Urinary bladder (tissue), 4 donors: ENCODE data around the gene CHKB. TPM values are rescaled to one million over a fixed set of nuclear protein-coding genes. Genes with fewer than 3 reads are reported as not detected.
"Not testable (repeated sequence)": the region's sequence is repeated elsewhere in the genome, so short reads cannot be mapped to it uniquely, and the experiment has no call there.

Experiments
- DNase-seq: peaks from one replicate; pipeline ENCODE4 v3.0.0-alpha.2; 2015; ENCODE audit errors: extremely low spot score
- H3K27ac ChIP-seq: one replicate; pipeline ENCODE4 v1.5.1; 2013; ENCODE audit warnings: low read depth, mild to moderate bottlenecking, moderate library complexity
- H3K36me3 ChIP-seq: one replicate; pipeline ENCODE4 v1.6.1; 2013; ENCODE audit warnings: mild to moderate bottlenecking, moderate library complexity; ENCODE audit not compliant: insufficient read depth
- H3K4me1 ChIP-seq: one replicate; pipeline ENCODE4 v1.6.1; 2013; ENCODE audit warnings: mild to moderate bottlenecking, moderate library complexity; ENCODE audit not compliant: insufficient read depth
- H3K4me3 ChIP-seq: one replicate; pipeline ENCODE4 v1.5.1; 2013; ENCODE audit warnings: low read depth, low read length
- WGBS: extraction: QIAGEN DNeasy Blood & Tissue Kit; methylation state at CpG from one replicate; pipeline ENCODE4 v1.1.7; 2013; 5-methylcytosine and 5-hydroxymethylcytosine counted together
- polyA plus RNA-seq: library from polyadenylated mRNA; stranded (reverse); fragments of 200-250 nt; gene quantifications from one replicate; pipeline ENCODE4 v1.2.3, GENCODE V29; 2013
- total RNA-seq: library from RNA; depleted of rRNA; stranded (reverse); fragments of >200 nt; gene quantifications from one replicate; pipeline ENCODE4 v1.2.3, GENCODE V29; 2014
- donor health status: healthy with polysubstance abuse.
- donor health status: healthy.

The CHKB gene
- total and polyA plus RNA-seq, 2 donors, result 28.0 to 45.7 TPM

DNA sequence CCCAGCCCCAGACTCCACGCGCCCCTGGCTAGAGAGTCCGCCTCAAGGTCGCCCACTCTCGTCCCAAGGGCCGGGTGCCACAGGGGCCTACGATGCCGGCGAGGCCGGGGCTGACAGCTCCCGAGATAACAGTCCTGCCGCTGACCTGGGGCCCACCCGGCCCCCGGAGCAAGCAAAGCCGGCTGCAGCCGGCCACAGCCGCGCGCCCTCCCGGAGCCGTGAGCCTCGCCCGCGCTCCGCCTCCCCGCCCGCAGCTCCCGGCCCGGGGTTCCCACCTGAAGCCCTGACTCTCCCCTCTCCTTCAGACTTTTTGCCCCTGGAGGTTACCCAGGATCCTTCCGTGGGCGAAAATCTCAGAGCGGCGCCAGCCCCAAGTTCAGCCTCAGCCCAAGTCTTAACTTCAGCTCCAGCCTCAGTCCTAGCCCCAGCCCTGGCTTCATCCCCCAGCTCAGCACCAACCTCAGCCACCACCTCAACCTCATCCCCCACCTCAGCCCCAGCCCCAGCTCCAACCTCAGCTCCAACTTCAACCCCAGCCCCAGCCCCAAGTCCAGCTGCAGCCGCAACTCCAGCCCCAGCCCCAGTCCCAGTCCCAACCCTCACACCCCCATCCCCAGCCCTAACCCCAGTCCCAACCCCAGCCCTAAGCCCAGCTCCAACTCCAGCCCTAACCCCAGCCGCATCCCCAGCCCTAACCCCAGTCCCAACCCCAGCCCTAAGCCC is 35.2 kb downstream of the CHKB start:
- H3K4me1 ChIP-seq, result no peaks in the 10 kb centered on the region
- H3K27ac ChIP-seq, result no peak overlapping the region
- 19% methylated on average over 35 of the region's 35 CpGs for WGBS
- DNase-seq, result no peak
- H3K4me3 ChIP-seq, result no peak overlapping the region
- H3K36me3 ChIP-seq, result no peaks in the 10 kb centered on the region

DNA sequence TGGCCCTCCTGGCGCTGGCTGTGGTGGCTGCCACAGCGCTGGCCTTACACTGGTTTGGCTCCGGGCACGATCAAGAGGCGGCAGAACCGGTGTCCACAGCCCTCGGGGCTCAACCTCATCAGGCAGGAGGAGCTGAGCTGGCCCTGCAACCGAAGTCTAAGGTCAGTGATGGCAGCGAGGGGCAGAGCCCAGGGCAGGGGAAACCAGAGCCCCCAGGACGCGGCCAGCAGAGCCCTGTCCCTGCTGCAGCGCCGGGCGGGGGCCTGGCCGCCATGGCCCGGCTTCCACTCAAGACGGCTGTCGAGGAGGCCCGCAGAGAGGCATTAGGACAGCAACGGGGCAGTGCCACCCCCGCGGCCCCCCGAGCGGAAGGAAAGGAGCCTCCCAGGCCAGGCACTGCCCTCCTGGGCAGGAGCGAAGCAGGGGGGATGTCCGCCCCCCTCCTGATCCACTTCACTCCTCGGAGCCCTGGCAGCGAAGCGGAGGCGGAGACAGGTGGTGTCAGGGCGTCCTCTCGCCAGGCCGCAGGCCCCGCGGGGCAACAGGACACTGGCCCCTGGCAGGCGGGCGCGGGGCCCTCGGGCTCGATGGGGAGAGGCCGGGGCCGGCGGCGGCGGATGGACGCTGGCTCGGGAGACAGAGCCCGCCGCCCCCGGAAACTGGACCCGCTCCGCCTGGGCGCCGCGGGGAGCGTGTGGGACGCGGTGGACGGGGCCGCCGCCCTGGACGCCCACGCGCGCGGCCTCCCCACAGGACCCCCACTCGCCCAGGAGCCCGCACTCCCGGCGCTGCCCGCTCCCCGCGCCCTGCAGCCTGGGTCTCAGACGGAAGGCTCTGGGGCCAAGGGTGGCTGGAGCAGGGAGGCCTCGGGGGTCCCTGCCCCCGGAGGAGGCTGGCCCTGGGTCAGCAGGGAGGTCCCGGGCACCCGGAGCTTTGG is 36.1 kb downstream of the CHKB start:
- Histone ChIP-seq H3K4me1 (no peaks in the 10 kb centered on the region), H3K4me3 (no peak overlapping the region), H3K36me3 (no peaks in the 10 kb centered on the region), H3K27ac (no peak overlapping the region)
- WGBS, result 68% methylated on average over 78 of the region's 78 CpGs
- DNase-seq, result no peak

DNA sequence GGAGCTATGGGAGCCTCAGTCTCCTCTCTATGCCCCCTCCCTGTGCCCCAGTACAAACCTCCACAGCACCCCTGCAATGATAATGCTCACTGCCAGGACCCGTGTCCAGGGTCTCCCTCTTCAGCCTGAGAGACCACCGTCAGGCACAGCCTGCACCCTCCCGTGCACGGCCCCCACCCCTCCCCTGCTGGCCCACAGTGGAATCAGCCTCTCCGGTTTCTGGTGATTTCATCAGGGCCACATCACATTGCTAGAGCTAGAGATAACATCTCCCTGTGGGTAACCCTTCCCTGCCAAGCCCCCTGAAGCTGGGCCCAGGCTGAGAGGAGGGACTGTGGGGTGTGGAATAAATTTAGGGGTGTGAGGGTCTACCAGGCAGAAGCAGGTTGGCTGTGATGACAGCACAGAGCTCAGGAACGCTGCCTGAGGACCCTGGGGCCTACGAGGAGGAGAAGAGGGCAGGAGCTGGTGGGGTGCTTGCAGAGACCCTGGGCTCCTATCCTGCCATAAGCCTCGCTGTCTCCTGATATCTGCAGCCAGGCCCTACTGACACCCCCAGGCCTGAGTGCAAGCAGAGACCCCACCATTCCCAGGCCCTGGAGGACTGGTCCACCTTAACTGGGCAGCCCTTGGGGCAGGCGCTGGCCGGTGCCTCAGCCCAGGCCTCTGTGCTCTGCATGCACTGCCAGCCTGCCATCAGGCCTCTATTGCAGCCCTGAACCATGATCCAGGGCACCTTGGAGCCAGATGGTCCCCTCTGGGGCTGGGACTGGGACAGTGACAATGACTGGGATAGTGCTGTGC is 36.9 kb downstream of the CHKB start, which contains the start of gene KLHDC7B:
TSS of gene KLHDC7B (plus strand) at position 378 of the 804 bp plus-strand sequence. CDS start at position 723, 345 bp downstream.
- 49% methylated on average over 10 of the region's 10 CpGs for WGBS
- H3K27ac ChIP-seq, result no peak within 1 kb of the TSS

DNA sequence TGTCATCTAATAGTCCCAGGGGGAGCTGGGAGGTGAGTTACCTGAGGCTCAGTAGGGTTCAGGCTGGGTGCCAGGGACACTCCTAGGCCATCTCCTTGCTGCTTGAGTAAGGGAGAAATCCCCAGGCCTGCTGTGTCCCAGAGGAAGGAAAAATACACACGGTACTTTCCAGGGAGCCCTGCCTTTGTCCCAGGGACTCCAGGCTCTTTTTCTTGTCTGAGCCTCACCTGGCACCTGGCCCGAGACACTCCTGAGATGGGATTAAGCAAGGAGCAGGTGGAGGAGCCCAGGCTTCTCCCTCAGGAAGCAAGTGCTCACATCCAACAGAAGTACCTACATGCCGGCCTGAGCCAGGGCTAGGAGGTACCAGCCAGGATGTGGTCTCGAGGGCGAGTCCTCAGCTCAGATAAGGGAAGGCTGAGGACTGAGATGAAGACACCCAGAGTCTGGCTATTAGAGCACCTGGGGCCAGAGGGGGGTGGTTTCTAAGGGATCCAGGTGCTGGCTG is 37.8 kb downstream of the CHKB start:
- H3K36me3 ChIP-seq, result no peaks in the 10 kb centered on the region
- no peak for DNase-seq

More for the DNA sequence above, 36.9 kb downstream of the CHKB start, which contains the start of gene KLHDC7B:
- no peaks in the 10 kb centered on the region for H3K4me1 ChIP-seq
- no peak for DNase-seq
- no peaks in the 10 kb centered on the region for H3K36me3 ChIP-seq
- no peak within 1 kb of the TSS for H3K4me3 ChIP-seq

DNA sequence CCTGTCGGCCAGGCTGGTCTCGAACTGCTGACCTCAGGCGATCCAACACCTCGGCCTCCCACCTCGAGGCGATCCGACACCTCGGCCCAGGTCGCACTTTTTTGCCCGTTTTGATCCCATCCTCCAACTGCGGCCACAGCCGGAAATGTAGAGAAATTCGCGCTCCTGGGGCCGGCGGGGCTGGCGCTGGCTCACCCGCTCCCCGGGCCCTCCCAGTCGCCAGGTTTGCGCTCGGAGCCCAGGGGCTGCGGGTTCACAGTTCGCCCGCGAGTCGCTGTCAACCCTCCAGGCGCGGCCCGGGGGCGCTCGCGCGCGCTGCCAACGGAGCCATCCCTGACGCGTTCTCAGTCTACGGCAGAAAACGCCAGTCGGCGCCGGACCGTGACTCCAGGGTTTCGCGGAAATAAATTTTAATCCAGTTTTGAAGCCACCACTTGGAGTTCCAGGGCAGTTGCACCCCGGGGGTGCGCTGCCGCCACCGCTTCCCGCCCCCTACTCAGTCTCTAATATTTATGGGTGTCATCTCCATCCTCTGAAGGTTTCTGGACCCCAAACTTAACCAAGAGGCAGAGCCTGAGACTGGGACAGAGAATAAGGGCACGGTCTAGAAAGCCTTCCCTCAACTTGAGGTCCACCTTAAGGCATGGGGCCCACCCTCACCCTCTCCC is 38.4 kb downstream of the CHKB start:
- no peaks in the 10 kb centered on the region for H3K36me3 ChIP-seq
- no peak for DNase-seq
- H3K4me3 ChIP-seq, result no peak overlapping the region
- no peaks in the 10 kb centered on the region for H3K4me1 ChIP-seq
- WGBS, result 5% methylated on average over 52 of the region's 52 CpGs
- H3K27ac ChIP-seq, result no peak overlapping the region

More for the DNA sequence above, 37.8 kb downstream of the CHKB start:
- no peaks in the 10 kb centered on the region for H3K4me1 ChIP-seq
- WGBS, result 74% methylated on average over 5 of the region's 5 CpGs
- no peak overlapping the region for H3K27ac ChIP-seq
- no peak overlapping the region for H3K4me3 ChIP-seq

DNA sequence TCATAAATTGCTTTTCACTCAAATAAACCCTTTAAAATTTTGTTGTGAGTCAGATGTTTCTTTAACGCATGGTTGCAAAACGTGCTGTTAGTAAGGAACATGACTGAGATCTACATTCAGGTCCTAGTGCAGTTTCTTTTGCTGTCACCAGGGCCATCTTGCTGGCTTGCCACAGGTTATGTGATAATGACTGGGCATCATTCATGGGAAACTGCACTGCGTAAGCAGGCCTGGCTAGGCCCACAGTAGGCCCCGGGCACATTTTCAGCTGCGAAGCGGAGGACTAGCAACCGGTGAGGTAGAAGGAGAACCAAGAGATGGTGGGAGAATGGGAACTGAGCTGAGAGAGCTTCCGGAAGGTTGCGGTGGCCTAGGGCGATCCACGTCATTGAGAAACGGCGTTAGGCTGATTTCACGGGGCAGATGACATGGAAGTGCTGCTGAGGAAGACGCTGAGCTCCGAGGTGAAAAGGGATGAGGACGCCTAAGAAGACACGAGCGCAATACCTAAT is 40.2 kb downstream of the CHKB start:
- Histone ChIP-seq H3K4me1 (no peaks in the 10 kb centered on the region), H3K4me3 (no peak overlapping the region), H3K36me3 (no peaks in the 10 kb centered on the region), H3K27ac (no peak overlapping the region)
- no peak for DNase-seq
- WGBS, result 90% methylated on average over 19 of the region's 19 CpGs

DNA sequence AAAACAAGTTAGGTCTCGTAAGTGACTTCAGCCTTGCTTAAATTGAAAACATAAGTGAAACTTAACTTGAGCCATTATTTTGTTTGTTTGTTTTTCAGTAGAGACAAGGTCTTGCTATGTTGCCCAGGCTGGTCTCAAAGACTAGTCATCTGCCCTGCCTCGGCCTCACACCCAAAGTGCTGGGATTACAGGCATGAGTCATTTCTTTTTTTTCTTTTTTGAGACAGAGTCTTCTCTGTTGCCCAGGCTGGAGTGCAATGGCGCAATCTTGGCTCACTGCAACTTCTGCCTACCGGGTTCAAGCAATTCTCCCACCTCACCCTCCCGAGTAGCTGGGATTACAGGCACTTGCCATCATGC is 41.0 kb downstream of the CHKB start:
- WGBS, result 69% methylated on average over 5 of the region's 5 CpGs
- H3K4me3 ChIP-seq, H3K36me3 ChIP-seq, H3K27ac ChIP-seq, H3K4me1 ChIP-seq, DNase-seq: not testable (repeated sequence)

DNA sequence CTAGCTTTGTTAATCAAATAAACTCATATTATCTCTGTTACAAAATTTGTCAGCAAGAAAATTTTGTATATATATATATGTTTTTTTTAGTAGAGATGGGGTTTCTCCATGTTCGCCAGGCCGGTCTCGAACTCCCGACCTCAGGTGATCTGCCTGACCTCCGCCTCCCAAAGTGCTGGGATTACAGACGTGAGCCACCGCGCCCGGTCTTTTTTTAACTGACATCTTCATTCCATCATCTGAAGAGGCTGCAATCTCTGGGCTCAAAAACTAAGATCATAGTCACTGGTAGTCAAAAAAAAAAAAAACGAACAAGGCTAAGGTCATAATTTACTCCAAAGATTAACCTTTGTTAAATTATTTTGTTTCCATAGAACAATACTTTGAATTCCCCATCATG is 42.3 kb downstream of the CHKB start:
- no peaks in the 10 kb centered on the region for H3K36me3 ChIP-seq
- no peaks in the 10 kb centered on the region for H3K4me1 ChIP-seq
- H3K4me3 ChIP-seq, result no peak overlapping the region
- no peak for DNase-seq
- no peak overlapping the region for H3K27ac ChIP-seq
- 74% methylated on average over 10 of the region's 10 CpGs for WGBS

DNA sequence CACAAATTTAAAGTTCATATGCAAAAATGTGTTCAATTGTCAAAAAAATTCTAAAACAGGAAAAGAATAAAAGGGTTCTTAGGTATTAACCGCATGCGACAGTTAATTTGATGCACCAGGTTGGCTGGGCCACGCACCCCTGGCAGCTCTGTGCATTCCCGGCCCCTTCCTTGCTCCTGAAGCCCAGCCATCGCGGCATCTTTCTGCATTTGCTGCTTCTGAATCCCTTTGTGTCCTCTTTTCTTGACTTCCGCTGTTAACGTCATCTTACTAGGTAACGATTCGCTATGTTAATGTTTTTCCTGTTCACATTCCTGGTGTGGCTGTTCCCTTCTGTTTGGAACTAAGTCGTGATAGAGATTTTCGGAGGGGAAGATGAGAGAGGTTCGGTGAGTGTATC is 44.9 kb downstream of the CHKB start:
- Histone ChIP-seq H3K36me3 (no peaks in the 10 kb centered on the region), H3K27ac (no peak overlapping the region), H3K4me1 (no peaks in the 10 kb centered on the region), H3K4me3 (no peak overlapping the region)
- no peak for DNase-seq
- 81% methylated on average over 13 of the region's 13 CpGs for WGBS

DNA sequence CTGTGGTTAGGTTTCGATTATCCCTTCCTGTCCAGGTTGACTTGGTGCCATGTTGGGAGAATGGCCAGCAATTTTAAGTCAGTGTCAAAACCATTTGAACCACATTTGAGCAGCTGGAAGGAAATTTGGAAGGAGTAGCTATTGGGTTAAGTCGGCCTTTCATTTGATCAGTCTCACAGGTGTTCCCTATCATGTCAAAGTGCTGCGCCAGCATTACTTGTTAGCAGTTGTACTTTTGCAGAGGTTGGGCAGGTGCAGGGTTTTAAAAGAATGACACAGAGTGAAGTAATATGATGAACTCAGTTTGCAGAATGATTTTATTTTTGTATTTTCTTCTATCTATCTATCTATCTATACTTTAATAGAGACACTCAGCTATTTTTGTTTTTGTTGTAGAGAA is 46.4 kb downstream of the CHKB start:
- Histone ChIP-seq H3K27ac (no peak overlapping the region), H3K4me3 (no peak overlapping the region), H3K36me3 (no peaks in the 10 kb centered on the region), H3K4me1 (no peaks in the 10 kb centered on the region)
- no peak for DNase-seq
- WGBS, result 64% methylated on average over 3 of the region's 3 CpGs

DNA sequence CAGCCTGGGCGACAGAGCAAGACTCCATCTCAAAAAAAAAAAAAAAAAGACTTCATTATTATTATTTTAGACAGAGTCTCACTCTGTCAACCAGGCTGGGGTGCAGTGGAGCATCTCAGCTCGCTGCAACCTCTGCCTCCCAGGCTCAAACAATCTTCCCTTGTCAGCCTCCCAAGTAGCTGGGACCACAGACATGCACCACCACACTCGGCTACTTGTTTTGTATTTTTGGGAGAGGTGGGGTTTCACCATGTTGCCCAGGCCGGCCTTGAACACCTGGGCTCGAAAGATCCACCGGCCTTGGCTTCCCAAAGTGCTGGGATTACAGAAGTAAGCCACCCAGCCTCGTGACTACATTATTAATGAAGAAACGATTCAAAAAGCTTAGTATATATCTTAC is 47.5 kb downstream of the CHKB start:
- 90% methylated on average over 8 of the region's 8 CpGs for WGBS
- no peak for DNase-seq
- no peak overlapping the region for H3K27ac ChIP-seq

DNA sequence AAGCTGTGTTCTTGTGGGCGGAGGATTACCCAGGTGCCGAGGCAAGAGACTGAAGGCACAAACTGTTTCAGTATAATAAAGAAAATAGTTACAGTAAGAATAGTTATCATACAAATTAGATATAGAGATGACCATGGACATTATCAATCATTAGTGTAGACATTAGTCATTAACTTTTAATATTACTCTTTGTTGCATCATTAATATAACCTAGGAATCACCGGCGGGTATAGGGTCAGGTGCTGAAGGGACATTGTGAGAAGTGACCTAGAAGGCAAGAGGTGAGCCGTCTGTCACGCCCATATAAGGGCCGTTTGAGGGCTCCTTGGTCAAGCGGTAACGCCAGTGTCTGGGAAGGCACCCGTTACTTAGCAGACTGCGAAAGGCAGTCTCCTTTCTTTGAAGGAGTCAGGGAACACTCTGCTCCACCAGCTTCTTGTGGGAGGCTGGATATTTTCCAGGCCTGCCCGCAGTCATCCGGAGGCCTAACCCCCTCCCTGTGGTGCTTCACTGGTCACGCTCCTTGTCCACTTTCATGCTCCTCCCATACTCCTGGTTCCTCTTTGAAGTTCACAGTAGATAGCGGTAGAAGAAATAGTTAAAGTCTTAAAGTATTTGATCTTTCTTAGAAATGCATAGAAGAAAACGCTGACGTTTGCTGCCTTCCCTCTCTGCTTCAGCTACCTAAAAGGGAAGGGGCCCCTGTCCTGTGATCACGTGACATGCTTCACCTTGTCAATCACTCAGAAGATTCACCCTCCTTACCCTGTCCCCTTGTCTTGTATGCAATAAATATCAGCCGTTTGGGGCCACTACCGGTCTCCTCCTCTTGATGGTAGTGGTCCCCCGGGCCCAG is 48.6 kb downstream of the CHKB start:
- H3K36me3 ChIP-seq, H3K4me1 ChIP-seq, DNase-seq, H3K4me3 ChIP-seq, H3K27ac ChIP-seq: not testable (repeated sequence)
- WGBS, result 44% methylated on average over 21 of the region's 21 CpGs

More for the DNA sequence above, 47.5 kb downstream of the CHKB start:
- no peak overlapping the region for H3K4me3 ChIP-seq
- H3K36me3 ChIP-seq, result no peaks in the 10 kb centered on the region
- H3K4me1 ChIP-seq, result peaks cover 1% of the 10 kb centered on the region
